GM12878 (cell line): ENCODE results near the gene IPP. TPM values are rescaled to one million over a fixed set of nuclear protein-coding genes. Genes with fewer than 3 reads are reported as not detected.

ENCODE experiments used
- ATAC-seq: fragments of 200-7000 bp; cut with Tn5 transposase; 3 replicates; pipeline ENCODE4 v1.9.1; 2020; ENCODE audit warnings: mild to moderate bottlenecking, moderate library complexity
- BruUV-seq: library from RNA; stranded (reverse); fragments of 400-500 nt; replicated peaks from 2 replicates; lab custom pipeline; 2021; lab: Mats Ljungman, UMichigan
- CTCF ChIA-PET: fragments of 300-600 bp; sonication (Branson Sonifier 250); formaldehyde crosslinking; extraction: SDS; loops from one replicate; lab custom pipeline; 2021; ENCODE audit warnings: inconsistent platforms; lab: Yijun Ruan, JAX
- POLR2A ChIA-PET: fragments of 350-600 bp; formaldehyde crosslinking; extraction: SDS; loops from one replicate; lab custom pipeline; 2021; ENCODE audit warnings: inconsistent platforms; lab: Charles Lee
- RAD21 ChIA-PET: fragments of 300-600 bp; sonication (Branson Sonifier 250); formaldehyde crosslinking; loops from one replicate; lab custom pipeline; 2023; ENCODE audit warnings: antibody characterized with exemption; ENCODE audit not compliant: unreplicated experiment; lab: Charles Lee
- SMC1A ChIA-PET: fragments of 300-600 bp; sonication (Branson Sonifier 250); formaldehyde crosslinking; loops from one replicate; lab custom pipeline; 2023; ENCODE audit not compliant: unreplicated experiment, uncharacterized antibody; lab: Charles Lee
- DNase-seq: peaks from one replicate; pipeline ENCODE4 v3.0.0-alpha.2; 2011; ENCODE audit warnings: low read depth, low spot score
- FAIRE-seq: peaks from 3 replicates; lab custom pipeline; 2011; peaks lifted over from hg19 to GRCh38; lab: Jason Lieb, UNC
- H2AFZ ChIP-seq: 2 replicates; pipeline ENCODE4 v1.6.0; 2011; ENCODE audit warnings: low read depth, low read length, control low read depth; ENCODE audit not compliant: control insufficient read depth
- H3K27ac ChIP-seq: 2 replicates; pipeline ENCODE4 v1.5.1; 2011; ENCODE audit warnings: control low read depth; ENCODE audit not compliant: control insufficient read depth, insufficient read depth
- H3K27me3 ChIP-seq, 2 experiments: replicated peaks in 1 of 2; 2 replicates each; pipeline versions ENCODE4 v1.6.0 to v1.6.1; 2011; ENCODE audit warnings: low read length in 1 of 2; ENCODE audit not compliant: control insufficient read depth in 2 of 2, insufficient read depth in 2 of 2
- H3K36me3 ChIP-seq, 2 experiments: 2 replicates each; pipeline ENCODE4 v1.5.1; 2011; ENCODE audit warnings: low read length in 1 of 2; ENCODE audit not compliant: control insufficient read depth in 2 of 2, insufficient read depth in 2 of 2
- H3K4me1 ChIP-seq: 2 replicates; pipeline ENCODE4 v1.6.1; 2011; ENCODE audit warnings: mild to moderate bottlenecking, low read length, moderate library complexity, mixed read lengths; ENCODE audit not compliant: control insufficient read depth, insufficient read depth
- H3K4me2 ChIP-seq: 2 replicates; pipeline ENCODE4 v1.6.0; 2011; ENCODE audit warnings: control low read depth; ENCODE audit not compliant: control insufficient read depth, insufficient read depth
- H3K4me3 ChIP-seq: fragments of 200-600 bp; sonication (generic); 2 replicates; pipeline ENCODE4 v1.5.1; 2016
- H3K79me2 ChIP-seq: 2 replicates; pipeline ENCODE4 v1.6.0; 2011; ENCODE audit warnings: low read length; ENCODE audit not compliant: control insufficient read depth, insufficient read depth
- H3K9ac ChIP-seq: 2 replicates; pipeline ENCODE4 v1.8.0; 2011; ENCODE audit warnings: low read length, control low read depth, mixed read lengths; ENCODE audit not compliant: control insufficient read depth, insufficient read depth
- H3K9me3 ChIP-seq: replicated peaks from 3 replicates; pipeline ENCODE4 v1.5.1; 2011; ENCODE audit warnings: mild to moderate bottlenecking, low read length; ENCODE audit not compliant: control insufficient read depth, insufficient read depth
- H4K20me1 ChIP-seq: 2 replicates; pipeline ENCODE4 v1.6.0; 2011; ENCODE audit not compliant: control insufficient read depth, insufficient read depth
- BRCA1 ChIP-seq: IDR thresholded peaks from 2 replicates; pipeline ENCODE4 v1.6.1; 2011; ENCODE audit warnings: low read depth, low read length, improper control_type of control experiment
- CHD4 ChIP-seq: fragments of 200-600 bp; sonication (generic); IDR thresholded peaks from 2 replicates; pipeline ENCODE4 v1.6.1; 2016; ENCODE audit warnings: mild to moderate bottlenecking
- EGR1 ChIP-seq, 2 experiments: IDR thresholded peaks; 1 replicate in 1 of 2; 2 replicates in 1 of 2; pipeline ENCODE4 v1.6.1; 2011 to 2012; ENCODE audit warnings: low read depth in 2 of 2, low read length in 2 of 2, borderline replicate concordance in 1 of 2, mild to moderate bottlenecking in 1 of 2, moderate library complexity in 1 of 2
- ETV6 ChIP-seq, 2 experiments: fragments of 450-650 bp in 1 of 2; IDR thresholded peaks in 1 of 2; conservative IDR thresholded peaks in 1 of 2; 2 replicates each; pipeline ENCODE4 v1.6.1; 2014; ENCODE audit warnings: antibody characterized with exemption in 1 of 2, borderline replicate concordance in 1 of 2, low read depth in 1 of 2, mild to moderate bottlenecking in 1 of 2, moderate library complexity in 1 of 2
- MEF2B ChIP-seq: fragments of 450-650 bp; IDR thresholded peaks from 2 replicates; pipeline ENCODE4 v1.6.1; 2018; ENCODE audit warnings: mild to moderate bottlenecking, moderate library complexity; ENCODE audit not compliant: partially characterized antibody, poor library complexity, severe bottlenecking
- NFIC ChIP-seq: IDR thresholded peaks from 2 replicates; pipeline ENCODE4 v1.6.1; 2012; ENCODE audit warnings: low read depth, mild to moderate bottlenecking, inconsistent platforms, low read length, moderate library complexity
- NR2C1 ChIP-seq: fragments of 450-650 bp; IDR thresholded peaks from 2 replicates; pipeline ENCODE4 v1.6.1; 2017; ENCODE audit warnings: antibody characterized with exemption, mild to moderate bottlenecking, moderate library complexity
- PKNOX1 ChIP-seq: fragments of 450-650 bp; IDR thresholded peaks from 2 replicates; pipeline ENCODE4 v1.6.1; 2016; ENCODE audit warnings: mild to moderate bottlenecking
- RUNX3 ChIP-seq: IDR thresholded peaks from 2 replicates; pipeline ENCODE4 v1.6.1; 2012; ENCODE audit warnings: low read length, inconsistent platforms
- SIN3A ChIP-seq: IDR thresholded peaks from 2 replicates; pipeline ENCODE4 v1.6.1; 2012; ENCODE audit warnings: low read depth, low read length, improper control_type of control experiment
- SMARCA5 ChIP-seq: fragments of 450-650 bp; IDR thresholded peaks from 2 replicates; pipeline ENCODE4 v1.6.1; 2017; ENCODE audit warnings: mild to moderate bottlenecking
- SREBF1 ChIP-seq: IDR thresholded peaks from 2 replicates; pipeline ENCODE4 v1.6.1; 2012; ENCODE audit warnings: mild to moderate bottlenecking, low read length
- SUPT20H ChIP-seq: IDR thresholded peaks from 2 replicates; pipeline ENCODE4 v1.6.1; 2011; ENCODE audit warnings: low read depth, mild to moderate bottlenecking, low read length, moderate library complexity, borderline replicate concordance; ENCODE audit not compliant: control insufficient read depth
- TCF12 ChIP-seq: IDR thresholded peaks from 2 replicates; pipeline ENCODE4 v1.6.1; 2011; ENCODE audit warnings: low read depth, mild to moderate bottlenecking, low read length
- USF1 ChIP-seq: IDR thresholded peaks from 2 replicates; pipeline ENCODE4 v1.6.1; 2011; ENCODE audit warnings: borderline replicate concordance, low read depth, mild to moderate bottlenecking, moderate library complexity, mixed read lengths, low read length; ENCODE audit not compliant: insufficient read depth; ENCODE audit errors: extremely low read length
- WRNIP1 ChIP-seq: IDR thresholded peaks from 2 replicates; pipeline ENCODE4 v1.6.1; 2011; ENCODE audit warnings: low read depth, low read length, improper control_type of control experiment, borderline replicate concordance
- YBX1 ChIP-seq: fragments of 450-650 bp; IDR thresholded peaks from 2 replicates; pipeline ENCODE4 v1.6.1; 2016; ENCODE audit warnings: antibody characterized with exemption
- ZNF207 ChIP-seq: fragments of 450-650 bp; IDR thresholded peaks from 2 replicates; pipeline ENCODE4 v1.6.1; 2014; ENCODE audit warnings: antibody characterized with exemption, mild to moderate bottlenecking, borderline replicate concordance
- WGBS: methylation state at CpG from one replicate; pipeline ENCODE4 v1.1.6; 2016; ENCODE audit warnings: low lambda C conversion rate; ENCODE audit not compliant: insufficient replicate concordance, insufficient coverage; ENCODE audit errors: missing lambda C conversion rate; 5-methylcytosine and 5-hydroxymethylcytosine counted together
- in situ Hi-C: fragments of 300-500 bp; cut with MboI; formaldehyde crosslinking; loops from 9 replicates; pipeline ENCODE4 v1.14.3; 2018; ENCODE audit warnings: mixed read lengths
- intact Hi-C: fragments of 100-400 bp; cut with micrococcal nuclease; formaldehyde crosslinking; loops from one replicate; pipeline ENCODE4 v1.14.2; 2022; ENCODE audit not compliant: unreplicated experiment
- polyA plus RNA-seq, 11 experiments: library from polyadenylated mRNA; depleted of rRNA in 4 of 11; unstranded in 6 of 11; stranded (reverse) in 5 of 11; fragments of >200 nt; fragmentation: Nextera tagmentation in 4 of 11; fragmentation: Illumina TruSeq in 1 of 11; extraction: Ambion mirVana in 4 of 11; extraction: Trizol in 1 of 11; gene quantifications; 1 replicate in 1 of 11; 2 replicates in 10 of 11; pipeline versions ENCODE4 v1.2.1 to v1.2.3, GENCODE V29; 2011 to 2016; ENCODE audit warnings: inconsistent platforms in 2 of 11, missing spikeins in 2 of 11, low read depth in 1 of 11
- total RNA-seq, 4 experiments: library from RNA; depleted of rRNA in 3 of 4; stranded (reverse); fragments of >200 nt in 3 of 4; fragmentation: Illumina TruSeq in 1 of 4; extraction: Trizol in 1 of 4; gene quantifications; 2 replicates each; pipeline versions ENCODE4 v1.2.1 to v1.2.3, GENCODE V29; 2013 to 2021
- TF ChIP-seq, protein P1 (sequence below): fragments of 450-650 bp; IDR thresholded peaks from 2 replicates; pipeline ENCODE4 v1.6.1; 2017; ENCODE audit warnings: mild to moderate bottlenecking, moderate library complexity

Gene IPP
- total and polyA plus RNA-seq, 10 of the 15 experiments (the other 5 are each of a cell fraction or from before 2014, with no cell fraction given): 4.7 to 15.0 (median 10.4) TPM

- SMC1A ChIA-PET: no interaction called here
- RAD21 ChIA-PET: no interaction called here
- no peak for ATAC-seq
- Histone ChIP-seq H3K4me3 (no peak overlapping the region), H3K9me3 (no peaks in the 10 kb centered on the region), H3K27me3 (no peaks in the 10 kb centered on the region), H3K4me1 (no peaks in the 10 kb centered on the region), H3K9ac (no peak overlapping the region), H3K36me3 (peaks cover 0 to 3% of the 10 kb centered on the region in 2 experiments; a peak in 1 of 4 replicates), H4K20me1 (no peaks in the 10 kb centered on the region), H3K4me2 (no peak overlapping the region)
- POLR2A ChIA-PET: interaction anchor here (0.8 kb wide), 1 partner anchor 74 kb away, joined by 3 read pairs; no protein-coding TSS in a partner anchor
- intact Hi-C loops (no loop called here), in situ Hi-C loops (no loop called here)
- no peak for FAIRE-seq
- 94% methylated on average over 1 of the region's 1 CpG for WGBS
- BruUV-seq: no TSS peak
- no peak for TF ChIP-seq SMARCA5
- TF ChIP-seq SREBF1: no peak
- no peak for TF ChIP-seq CHD4
- no peak for TF ChIP-seq YBX1
- TF ChIP-seq USF1: no peak
- TF ChIP-seq, protein P1, sequence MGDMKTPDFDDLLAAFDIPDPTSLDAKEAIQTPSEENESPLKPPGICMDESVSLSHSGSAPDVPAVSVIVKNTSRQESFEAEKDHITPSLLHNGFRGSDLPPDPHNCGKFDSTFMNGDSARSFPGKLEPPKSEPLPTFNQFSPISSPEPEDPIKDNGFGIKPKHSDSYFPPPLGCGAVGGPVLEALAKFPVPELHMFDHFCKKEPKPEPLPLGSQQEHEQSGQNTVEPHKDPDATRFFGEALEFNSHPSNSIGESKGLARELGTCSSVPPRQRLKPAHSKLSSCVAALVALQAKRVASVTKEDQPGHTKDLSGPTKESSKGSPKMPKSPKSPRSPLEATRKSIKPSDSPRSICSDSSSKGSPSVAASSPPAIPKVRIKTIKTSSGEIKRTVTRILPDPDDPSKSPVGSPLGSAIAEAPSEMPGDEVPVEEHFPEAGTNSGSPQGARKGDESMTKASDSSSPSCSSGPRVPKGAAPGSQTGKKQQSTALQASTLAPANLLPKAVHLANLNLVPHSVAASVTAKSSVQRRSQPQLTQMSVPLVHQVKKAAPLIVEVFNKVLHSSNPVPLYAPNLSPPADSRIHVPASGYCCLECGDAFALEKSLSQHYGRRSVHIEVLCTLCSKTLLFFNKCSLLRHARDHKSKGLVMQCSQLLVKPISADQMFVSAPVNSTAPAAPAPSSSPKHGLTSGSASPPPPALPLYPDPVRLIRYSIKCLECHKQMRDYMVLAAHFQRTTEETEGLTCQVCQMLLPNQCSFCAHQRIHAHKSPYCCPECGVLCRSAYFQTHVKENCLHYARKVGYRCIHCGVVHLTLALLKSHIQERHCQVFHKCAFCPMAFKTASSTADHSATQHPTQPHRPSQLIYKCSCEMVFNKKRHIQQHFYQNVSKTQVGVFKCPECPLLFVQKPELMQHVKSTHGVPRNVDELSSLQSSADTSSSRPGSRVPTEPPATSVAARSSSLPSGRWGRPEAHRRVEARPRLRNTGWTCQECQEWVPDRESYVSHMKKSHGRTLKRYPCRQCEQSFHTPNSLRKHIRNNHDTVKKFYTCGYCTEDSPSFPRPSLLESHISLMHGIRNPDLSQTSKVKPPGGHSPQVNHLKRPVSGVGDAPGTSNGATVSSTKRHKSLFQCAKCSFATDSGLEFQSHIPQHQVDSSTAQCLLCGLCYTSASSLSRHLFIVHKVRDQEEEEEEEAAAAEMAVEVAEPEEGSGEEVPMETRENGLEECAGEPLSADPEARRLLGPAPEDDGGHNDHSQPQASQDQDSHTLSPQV: no peak
- TF ChIP-seq BRCA1: no peak
- TF ChIP-seq ETV6 (conservative IDR thresholded peaks at IDR 0.05 in 1 of 2, IDR thresholded peaks at IDR 0.05 in 1 of 2; ENCODE audit: borderline replicate concordance in 1 of 2, low read depth in 1 of 2): no peak
- no peak for TF ChIP-seq ZNF207
- no peak for TF ChIP-seq RUNX3
- no peak for TF ChIP-seq SIN3A
- TF ChIP-seq NFIC: no peak
- no peak for TF ChIP-seq PKNOX1
- no peak for TF ChIP-seq MEF2B
- TF ChIP-seq WRNIP1: no peak
- no peak for TF ChIP-seq SUPT20H
- TF ChIP-seq EGR1 (IDR thresholded peaks at IDR 0.05; ENCODE audit: borderline replicate concordance in 1 of 2, low read depth in 2 of 2, low read length in 2 of 2): no peak
- no peak for TF ChIP-seq TCF12
- TF ChIP-seq NR2C1: no peak
- TF ChIP-seq, all 136 proteins: peak for 0
- CTCF ChIA-PET: interaction anchor here (0.6 kb wide), 1 partner anchor 100 kb away, joined by 3 read pairs; no protein-coding TSS in a partner anchor
- no peak for DNase-seq
- H2AFZ ChIP-seq: no peak overlapping the region
- H3K79me2 ChIP-seq: no peaks in the 10 kb centered on the region
- H3K27ac ChIP-seq: no peak overlapping the region
Observed at GRCh38 chr1:45721207-45721606, 29.2 kb downstream of the IPP start.
